K562 (cell line): Measurements from ENCODE around the gene EVI5L. TPM values are rescaled to one million over a fixed set of nuclear protein-coding genes. Genes with fewer than 3 reads are reported as not detected.

Source experiments
- ATAC-seq: fragments of 200-7000 bp; cut with Tn5 transposase; 3 replicates; pipeline ENCODE4 v1.9.1; 2020; ENCODE audit warnings: moderate library complexity
- BruUV-seq: library from RNA; stranded (reverse); fragments of 400-500 nt; replicated peaks from 2 replicates; lab custom pipeline; 2021; lab: Mats Ljungman, UMichigan
- CTCF ChIA-PET: fragments of 300-600 bp; formaldehyde crosslinking; extraction: SDS; loops from one replicate; lab custom pipeline; 2021; ENCODE audit warnings: low intra/inter-chr PET ratio; lab: Yijun Ruan, JAX
- POLR2A ChIA-PET: fragments of 300-600, 350-650 bp; sonication (Branson Sonifier 250); formaldehyde crosslinking; extraction: SDS; loops from one replicate; lab custom pipeline; 2021; ENCODE audit warnings: antibody characterized with exemption, inconsistent platforms; lab: Yijun Ruan, JAX
- DNase-seq, 4 experiments: peaks; one replicate each; pipeline versions ENCODE4 v3.0.0 to v3.0.0-alpha.2; 2011 to 2018; ENCODE audit warnings: low spot score in 3 of 4, mixed read lengths in 3 of 4; ENCODE audit errors: extremely low read depth in 1 of 4
- FAIRE-seq: peaks from 2 replicates; lab custom pipeline; 2011; peaks lifted over from hg19 to GRCh38; lab: Jason Lieb, UNC
- H2AFZ ChIP-seq: 2 replicates; pipeline ENCODE4 v1.6.0; 2011; ENCODE audit warnings: low read depth, low read length, control low read depth, inconsistent platforms
- H3K27ac ChIP-seq: fragments of 200-600 bp; 3 replicates; pipeline ENCODE4 v1.8.0; 2011; ENCODE audit warnings: low read depth, mild to moderate bottlenecking, control low read depth, inconsistent platforms, low read length, moderate library complexity, mixed read lengths; ENCODE audit errors: extremely low read depth
- H3K27me3 ChIP-seq, 2 experiments: fragments of 300-600 bp in 1 of 2; 2 replicates in 1 of 2; 3 replicates in 1 of 2; pipeline versions ENCODE4 v1.6.0 to v1.8.0; 2011; ENCODE audit warnings: inconsistent platforms in 2 of 2, low read length in 2 of 2, mild to moderate bottlenecking in 1 of 2, mixed read lengths in 1 of 2, moderate library complexity in 1 of 2; ENCODE audit not compliant: control insufficient read depth in 2 of 2, insufficient read depth in 2 of 2
- H3K36me3 ChIP-seq: fragments of 300-600 bp; 3 replicates; pipeline ENCODE4 v1.8.0; 2011; ENCODE audit warnings: mild to moderate bottlenecking, low read length, inconsistent platforms; ENCODE audit not compliant: control insufficient read depth, insufficient read depth
- H3K4me1 ChIP-seq, 2 experiments: fragments of 200-600 bp in 1 of 2; replicated peaks in 1 of 2; 2 replicates in 1 of 2; 3 replicates in 1 of 2; pipeline versions ENCODE4 v1.5.1 to v1.8.0; 2011; ENCODE audit warnings: inconsistent platforms in 2 of 2, low read length in 2 of 2, mild to moderate bottlenecking in 1 of 2, mixed read lengths in 1 of 2, moderate library complexity in 1 of 2; ENCODE audit not compliant: control insufficient read depth in 2 of 2, insufficient read depth in 2 of 2
- H3K4me2 ChIP-seq: 2 replicates; pipeline ENCODE4 v1.6.1; 2011; ENCODE audit warnings: low read length, control low read depth, inconsistent platforms, mixed read lengths; ENCODE audit not compliant: insufficient read depth
- H3K4me3 ChIP-seq: fragments of 200-600 bp; sonication (generic), shearing (Covaris generic); 2 replicates; pipeline ENCODE4 v1.5.1; 2016; ENCODE audit warnings: control low read depth, inconsistent platforms
- H3K79me2 ChIP-seq: fragments of 200-600 bp; 3 replicates; pipeline ENCODE4 v1.8.0; 2011; ENCODE audit warnings: low read length, inconsistent platforms; ENCODE audit not compliant: control insufficient read depth, insufficient read depth
- H3K9ac ChIP-seq, 2 experiments: 2 replicates each; pipeline versions ENCODE4 v1.6.0 to v1.6.1; 2011; ENCODE audit warnings: low read depth in 2 of 2, low read length in 2 of 2, control low read depth in 1 of 2, inconsistent platforms in 1 of 2, mild to moderate bottlenecking in 1 of 2, mixed read lengths in 1 of 2; ENCODE audit not compliant: insufficient read depth in 1 of 2
- H3K9me1 ChIP-seq: one replicate; pipeline ENCODE4 v1.6.0; 2011; ENCODE audit warnings: inconsistent platforms, mild to moderate bottlenecking, low read length, moderate library complexity; ENCODE audit not compliant: control insufficient read depth, insufficient read depth
- H3K9me3 ChIP-seq: replicated peaks from 2 replicates; pipeline ENCODE4 v1.5.1; 2011; ENCODE audit warnings: low read depth, low read length, inconsistent platforms; ENCODE audit not compliant: control insufficient read depth, insufficient read depth
- H4K20me1 ChIP-seq: replicated peaks from 2 replicates; pipeline ENCODE4 v1.6.1; 2011; ENCODE audit warnings: low read length, inconsistent platforms, mixed read lengths; ENCODE audit not compliant: control insufficient read depth, insufficient read depth
- MTA2 ChIP-seq: fragments of 450-650 bp; IDR thresholded peaks from 2 replicates; pipeline ENCODE4 v1.6.1; 2016; ENCODE audit warnings: low read depth
- RBFOX2 ChIP-seq: fragments of 200-400 bp; formaldehyde crosslinking; IDR thresholded peaks from 2 replicates; pipeline ENCODE4 v1.6.1; 2017; ENCODE audit warnings: low read depth, mild to moderate bottlenecking, low read length, moderate library complexity
- SMAD4 ChIP-seq: fragments of 250-450 bp; sonication (Bioruptor Pico); conservative IDR thresholded peaks from 2 replicates; pipeline ENCODE4 v1.8.0; 2021; ENCODE audit warnings: inconsistent platforms, mild to moderate bottlenecking, moderate library complexity
- SMARCC2 ChIP-seq: fragments of 450-650 bp; IDR thresholded peaks from 2 replicates; pipeline ENCODE4 v1.6.1; 2017; ENCODE audit warnings: antibody characterized with exemption, moderate library complexity, mild to moderate bottlenecking, low read depth
- TFAP4 ChIP-seq: sonication (generic); formaldehyde crosslinking; IDR thresholded peaks from 2 replicates; pipeline ENCODE4 v1.8.0; 2022; ENCODE audit warnings: missing genetic modification reagents, mild to moderate bottlenecking, moderate library complexity, borderline replicate concordance
- WGBS: fragments of 100-300 bp; shearing (Covaris generic); methylation state at CpG from one replicate; pipeline ENCODE4 v1.1.6; 2016; ENCODE audit warnings: low coverage, mixed read lengths; ENCODE audit not compliant: insufficient coverage; ENCODE audit errors: missing lambda C conversion rate; 5-methylcytosine and 5-hydroxymethylcytosine counted together
- in situ Hi-C: fragments of 300-500 bp; cut with MboI; formaldehyde crosslinking; loops from 4 replicates; pipeline ENCODE4 v1.15.0; 2018; ENCODE audit warnings: inconsistent platforms, mixed read lengths
- intact Hi-C: fragments of 100-400 bp; cut with micrococcal nuclease; formaldehyde crosslinking; loops from 2 replicates; pipeline ENCODE4 v1.14.2; 2022
- polyA plus RNA-seq, 8 experiments: library from polyadenylated mRNA; depleted of rRNA in 4 of 8; stranded (reverse) in 5 of 8; unstranded in 3 of 8; fragments of >200 nt; fragmentation: Nextera tagmentation in 2 of 8; fragmentation: Illumina TruSeq in 1 of 8; extraction: Ambion mirVana in 2 of 8; extraction: Trizol in 1 of 8; gene quantifications; 2 replicates each; pipeline versions ENCODE4 v1.2.1 to v1.2.3, GENCODE V29; 2011 to 2014; ENCODE audit warnings: inconsistent platforms in 1 of 8, missing spikeins in 1 of 8
- total RNA-seq, 7 experiments: library from RNA; depleted of rRNA in 6 of 7; stranded (reverse); fragments of >200 nt in 6 of 7; fragmentation: Illumina TruSeq in 2 of 7; extraction: Trizol in 2 of 7; gene quantifications; 2 replicates each; pipeline versions ENCODE4 v1.2.1 to v1.2.3, GENCODE V29; 2011 to 2021; ENCODE audit warnings: low replicate concordance in 1 of 7

The EVI5L gene
- total and polyA plus RNA-seq, 9 of the 15 experiments (the other 6 are each of a cell fraction or from before 2014, with no cell fraction given) = 0.69 to 1.8 (median 1.2) TPM; not detected in 2

DNA sequence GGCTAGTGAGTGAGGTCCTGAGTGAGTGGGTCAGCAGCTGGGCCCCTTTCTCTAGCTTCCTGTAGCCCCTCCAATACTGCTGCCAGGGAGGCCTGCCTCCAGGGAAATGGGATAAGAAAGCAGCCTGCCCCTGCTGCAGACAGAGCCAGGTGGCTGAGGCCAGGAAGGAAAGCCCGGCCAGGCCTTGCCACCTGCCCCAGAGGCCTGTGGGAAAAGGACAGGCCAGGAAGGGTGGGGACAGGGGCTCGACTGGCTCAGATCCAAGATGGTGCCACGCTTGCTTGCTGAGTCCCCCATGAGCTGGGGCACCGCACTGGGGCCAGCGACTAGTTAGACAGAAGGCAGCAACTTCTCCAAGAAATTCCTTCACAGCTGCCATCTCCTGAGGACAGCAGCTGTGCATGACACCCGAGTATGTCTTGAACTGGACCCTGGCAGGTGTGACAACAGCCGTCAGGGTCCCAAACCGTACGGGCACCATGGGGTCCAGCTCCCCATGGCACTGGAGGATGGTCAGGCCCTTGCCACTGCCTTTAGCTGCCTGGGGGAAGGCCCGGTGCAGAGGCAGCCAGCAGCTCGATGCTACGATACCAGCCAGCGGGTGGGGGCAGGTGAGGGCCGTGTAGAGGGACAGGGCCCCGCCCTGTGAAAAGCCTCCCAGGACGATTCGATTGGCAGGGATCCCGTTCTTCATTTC, 49.2 kb downstream of the EVI5L start:
- Histone ChIP-seq H3K79me2 (no peaks in the 10 kb centered on the region), H3K27ac (peak overlapping the region; percentile 52; the same call in 1 of the 3 replicates), H3K4me1 (peaks cover 7 to 23% of the 10 kb centered on the region in 2 experiments; a peak in 4 of 5 replicates), H3K36me3 (no peaks in the 10 kb centered on the region), H3K27me3 (no peaks in the 10 kb centered on the region), H3K9me1 (no peaks in the 10 kb centered on the region), H4K20me1 (no peaks in the 10 kb centered on the region), H3K4me2 (no peak overlapping the region), H2AFZ (peak overlapping the region; percentile 79), H3K9ac (peak overlapping the region; percentile 38 to 89; a peak in 3 of 4 replicates), H3K4me3 (no peak overlapping the region), H3K9me3 (no peaks in the 10 kb centered on the region)
- no peak for DNase-seq
- BruUV-seq = no TSS peak
- in situ Hi-C loops = no loop called here
- 73% methylated on average over 16 of the region's 18 CpGs for WGBS
- ChIA-PET CTCF (no interaction called here), POLR2A (interaction anchor here (0.6 to 1.2 kb wide), 3 partner anchors 9 to 477 kb away, joined by 3 to 5 read pairs (median 4); partner anchors contain the start of gene LRRC8E)
- peak; percentile 64 for ATAC-seq
- intact Hi-C loops = no loop called here
- TF ChIP-seq SMAD4 = 0 out of 2 replicates have a peak, but pooled peaks have one; percentile 21
- TF ChIP-seq SMARCC2 = no peak
- 0 out of 2 replicates have a peak, but pooled peaks have one; percentile 31 for TF ChIP-seq RBFOX2
- peak; percentile 29; the same call in 1 of the 2 replicates for TF ChIP-seq TFAP4
- TF ChIP-seq MTA2 = no peak
- peak; percentile 63 for FAIRE-seq
